Measurements from ENCODE around the gene NOXO1. TPM values are rescaled to one million over a fixed set of nuclear protein-coding genes. Genes with fewer than 3 reads are reported as not detected.
A peak's percentile ranks its signal among the peaks of the same experiment; 100 is the strongest.

NOXO1 gene
- total RNA-seq, 1 donor from 2014 or later, result 0.63 TPM

- Mint-ChIP-seq H3K27ac (peak overlapping the region; percentile 81), H3K36me3 (no peaks in the 10 kb centered on the region), H3K27me3 (peaks cover 45% of the 10 kb centered on the region), H3K9me3 (no peaks in the 10 kb centered on the region), H3K4me3 (peak overlapping the region; percentile 86), H3K4me1 (ENCODE audit: unreplicated experiment) (peaks cover 19% of the 10 kb centered on the region)
- DNase-seq (ENCODE audit: extremely low spot score, unreplicated experiment), result peak; percentile 98
- TF ChIP-seq CTCF (conservative IDR thresholded peaks at IDR 0.05), result peak; percentile 98
Measured at GRCh38 chr16:2023092-2024031, 42.1 kb upstream of the NOXO1 start.

GRCh38 chr16:2022723-2023091 lies 41.4 kb upstream of the NOXO1 start:
- no peak for TF ChIP-seq CTCF (conservative IDR thresholded peaks at IDR 0.05)
- H3K4me1 Mint-ChIP-seq (ENCODE audit: unreplicated experiment), result peaks cover 19% of the 10 kb centered on the region
- no peaks in the 10 kb centered on the region for H3K36me3 Mint-ChIP-seq
- peaks cover 48% of the 10 kb centered on the region for H3K27me3 Mint-ChIP-seq
- H3K27ac Mint-ChIP-seq, result peak overlapping the region; percentile 81
- H3K4me3 Mint-ChIP-seq, result peak overlapping the region; percentile 80
- DNase-seq (ENCODE audit: extremely low spot score, unreplicated experiment), result no peak
- H3K9me3 Mint-ChIP-seq, result no peaks in the 10 kb centered on the region

GRCh38 chr16:2019921-2020831 lies 38.9 kb upstream of the NOXO1 start:
- Mint-ChIP-seq H3K4me3 (peak overlapping the region; percentile 77), H3K9me3 (no peaks in the 10 kb centered on the region), H3K4me1 (ENCODE audit: unreplicated experiment) (peaks cover 23% of the 10 kb centered on the region), H3K27me3 (peaks cover 41% of the 10 kb centered on the region), H3K27ac (no peak overlapping the region), H3K36me3 (no peaks in the 10 kb centered on the region)
- DNase-seq (ENCODE audit: extremely low spot score, unreplicated experiment), result no peak
- no peak for TF ChIP-seq CTCF (conservative IDR thresholded peaks at IDR 0.05)

GRCh38 chr16:2019518-2019920 lies 38.2 kb upstream of the NOXO1 start, which contains the start of gene NPW:
TSS of gene NPW (plus strand) at chr16:2019785.
- Mint-ChIP-seq H3K27me3 (peaks cover 41% of the 10 kb centered on the region), H3K9me3 (no peaks in the 10 kb centered on the region), H3K27ac (no peak within 1 kb of the TSS), H3K4me3 (peak within 1 kb of the TSS; percentile 77), H3K4me1 (ENCODE audit: unreplicated experiment) (peaks cover 23% of the 10 kb centered on the region), H3K36me3 (no peaks in the 10 kb centered on the region)
- no peak for TF ChIP-seq CTCF (conservative IDR thresholded peaks at IDR 0.05)
- no peak for DNase-seq (ENCODE audit: extremely low spot score, unreplicated experiment)

GRCh38 chr16:2016407-2016922 lies 35.2 kb upstream of the NOXO1 start:
- H3K9me3 Mint-ChIP-seq, result no peaks in the 10 kb centered on the region
- no peak overlapping the region for H3K4me3 Mint-ChIP-seq
- no peak for DNase-seq (ENCODE audit: extremely low spot score, unreplicated experiment)
- peak; percentile 68 for TF ChIP-seq CTCF (conservative IDR thresholded peaks at IDR 0.05)
- peak overlapping the region; percentile 84 for H3K27ac Mint-ChIP-seq
- H3K27me3 Mint-ChIP-seq, result peaks cover 24% of the 10 kb centered on the region
- H3K4me1 Mint-ChIP-seq (ENCODE audit: unreplicated experiment), result peaks cover 8% of the 10 kb centered on the region
- no peaks in the 10 kb centered on the region for H3K36me3 Mint-ChIP-seq
